Right lobe of liver (tissue), 6 donors: Measurements from ENCODE around the gene RAD51C. TPM values are rescaled to one million over a fixed set of nuclear protein-coding genes. Genes with fewer than 3 reads are reported as not detected.

Source experiments
- ATAC-seq, 4 donors: fragments of 200-7000 bp; cut with Tn5 transposase; one replicate each; pipeline ENCODE4 v1.9.1; 2020; ENCODE audit warnings: mild to moderate bottlenecking in 4 of 4, moderate library complexity in 4 of 4
- DNase-seq, 3 donors: peaks; one replicate each; pipeline ENCODE4 v3.0.0-alpha.2; 2020
- H3K27ac ChIP-seq, 3 donors: fragments of 200-600 bp; one replicate each; pipeline ENCODE4 v1.8.0; 2022
- H3K27me3 ChIP-seq, 2 donors: fragments of 200-600 bp; one replicate each; pipeline ENCODE4 v1.8.0; 2022
- H3K36me3 ChIP-seq, 4 donors: fragments of 200-600 bp; sonication (generic) in 1 of 4; one replicate each; pipeline versions ENCODE4 v1.5.1 to v1.8.0; 2017 to 2022; ENCODE audit warnings: control low read depth in 1 of 4
- H3K4me1 ChIP-seq, 4 donors: fragments of 200-600 bp; sonication (generic) in 1 of 4; one replicate each; pipeline versions ENCODE4 v1.5.1 to v1.8.0; 2017 to 2022; ENCODE audit warnings: control low read depth in 1 of 4
- H3K4me3 ChIP-seq, 3 donors: fragments of 200-600 bp; one replicate each; pipeline ENCODE4 v1.8.0; 2022
- H3K9me3 ChIP-seq, 4 donors: fragments of 200-600 bp; sonication (generic) in 1 of 4; one replicate each; pipeline versions ENCODE4 v1.5.1 to v1.8.0; 2017 to 2022; ENCODE audit warnings: control low read depth in 1 of 4
- POLR2A ChIP-seq: fragments of 450-650 bp; IDR thresholded peaks from one replicate; pipeline ENCODE4 v1.6.1; 2017; ENCODE audit warnings: antibody characterized with exemption, mild to moderate bottlenecking
- WGBS: methylation state at CpG from one replicate; pipeline ENCODE4 v1.1.6; 2018; ENCODE audit warnings: low coverage, low lambda C conversion rate; ENCODE audit not compliant: insufficient coverage; ENCODE audit errors: missing lambda C conversion rate; 5-methylcytosine and 5-hydroxymethylcytosine counted together
- intact Hi-C, 2 donors: fragments of 100-400 bp; cut with DNase I; formaldehyde crosslinking; loops; one replicate each; pipeline versions ENCODE4 v1.11.2 to v1.14.1; 2022
- small RNA-seq, 2 experiments: library from RNA; depleted of rRNA; stranded (forward); fragments of <200 nt; gene quantifications; one replicate each; pipeline ENCODE3, GENCODE V24; 2016
- total RNA-seq, 6 experiments: library from RNA; depleted of rRNA in 2 of 6; stranded (reverse); fragments of >200 nt in 2 of 6; fragmentation: NEBNext Ultra II Directional in 3 of 6; extraction: Animal tissue kit (Norgen Biotek cat#: 25700) in 3 of 6; gene quantifications; one replicate each; pipeline versions ENCODE4 v1.1.0 to v1.2.4, GENCODE V29; 2016 to 2023
- TF ChIP-seq, protein P1 (sequence below), 4 donors: fragments of 200-600 bp in 3 of 4; fragments of 450-650 bp in 1 of 4; IDR thresholded peaks; one replicate each; pipeline versions ENCODE4 v1.5.1 to v1.8.0; 2016 to 2022; ENCODE audit warnings: antibody characterized with exemption in 4 of 4, mild to moderate bottlenecking in 2 of 4
- donor health status: DM: no; HTN: yes; CAD: no.
- donor health status: DM: no; HTN: no; CAD: no.
- donor health status: DM: no; HTN: no; CAD: no.
- donor health status: DM: no; HTN: yes; CAD: no.
- donor health status: DM: no; HTN: yes; CAD: no.

RAD51C gene
- total RNA-seq, 6 experiments from 2014 or later, result 6.5 to 22.2 (median 7.9) TPM

DNA sequence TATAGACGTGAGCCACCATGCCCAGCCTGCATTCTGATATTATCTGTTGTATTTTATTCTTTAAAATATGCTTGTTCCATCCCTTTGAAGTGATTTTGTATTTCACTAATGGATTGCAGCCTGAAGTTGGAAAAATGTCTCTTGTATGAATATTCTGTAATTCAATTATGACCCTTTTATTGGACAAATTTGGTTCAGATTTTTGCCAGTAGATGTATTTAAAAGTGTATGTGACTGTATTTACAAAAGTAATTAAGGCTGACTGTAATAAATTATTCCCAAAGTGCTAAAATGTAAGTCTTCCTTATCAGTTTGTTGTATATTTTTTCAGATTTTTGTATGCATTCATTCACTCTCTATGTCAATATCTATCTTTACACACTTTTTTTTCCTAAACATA is 87.0 kb downstream of the RAD51C start:
- DNase-seq (no peak), ATAC-seq (no peak)
- Histone ChIP-seq H3K27me3 (no peaks in the 10 kb centered on the region), H3K27ac (no peak overlapping the region), H3K4me3 (no peak overlapping the region), H3K36me3 (no peaks in the 10 kb centered on the region), H3K9me3 (no peaks in the 10 kb centered on the region), H3K4me1 (no peaks in the 10 kb centered on the region)
- 40% methylated on average over 1 of the region's 1 CpG for WGBS
- intact Hi-C loops, result no loop called here
- TF ChIP-seq POLR2A, result no peak
- TF ChIP-seq, protein P1, sequence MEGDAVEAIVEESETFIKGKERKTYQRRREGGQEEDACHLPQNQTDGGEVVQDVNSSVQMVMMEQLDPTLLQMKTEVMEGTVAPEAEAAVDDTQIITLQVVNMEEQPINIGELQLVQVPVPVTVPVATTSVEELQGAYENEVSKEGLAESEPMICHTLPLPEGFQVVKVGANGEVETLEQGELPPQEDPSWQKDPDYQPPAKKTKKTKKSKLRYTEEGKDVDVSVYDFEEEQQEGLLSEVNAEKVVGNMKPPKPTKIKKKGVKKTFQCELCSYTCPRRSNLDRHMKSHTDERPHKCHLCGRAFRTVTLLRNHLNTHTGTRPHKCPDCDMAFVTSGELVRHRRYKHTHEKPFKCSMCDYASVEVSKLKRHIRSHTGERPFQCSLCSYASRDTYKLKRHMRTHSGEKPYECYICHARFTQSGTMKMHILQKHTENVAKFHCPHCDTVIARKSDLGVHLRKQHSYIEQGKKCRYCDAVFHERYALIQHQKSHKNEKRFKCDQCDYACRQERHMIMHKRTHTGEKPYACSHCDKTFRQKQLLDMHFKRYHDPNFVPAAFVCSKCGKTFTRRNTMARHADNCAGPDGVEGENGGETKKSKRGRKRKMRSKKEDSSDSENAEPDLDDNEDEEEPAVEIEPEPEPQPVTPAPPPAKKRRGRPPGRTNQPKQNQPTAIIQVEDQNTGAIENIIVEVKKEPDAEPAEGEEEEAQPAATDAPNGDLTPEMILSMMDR (IDR thresholded peaks at IDR 0.05), result no peak

DNA sequence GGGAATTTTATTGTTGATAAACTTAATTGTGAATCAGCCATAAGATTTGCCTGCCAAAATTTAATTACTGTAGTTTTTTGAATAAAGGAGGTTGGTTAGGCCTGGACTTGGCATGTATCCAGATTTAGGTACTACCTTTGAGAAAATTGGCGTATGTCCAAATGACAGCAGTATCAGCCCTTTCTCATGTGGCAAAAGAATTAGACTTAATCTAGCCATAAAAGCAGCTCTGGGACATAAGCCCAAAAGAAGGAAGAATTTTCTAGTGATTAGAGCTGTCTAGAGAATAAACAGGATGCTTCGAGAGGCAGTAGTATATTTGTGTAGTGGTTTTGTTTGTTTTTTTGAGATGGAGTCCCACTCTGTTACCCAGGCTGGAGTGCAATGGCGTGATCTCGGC is 91.0 kb downstream of the RAD51C start:
- no peak for DNase-seq
- intact Hi-C loops, result no loop called here
- ATAC-seq, result no peak
- no peaks in the 10 kb centered on the region for H3K9me3 ChIP-seq
- H3K4me3 ChIP-seq, result no peak overlapping the region
- H3K36me3 ChIP-seq, result no peaks in the 10 kb centered on the region
- TF ChIP-seq, protein P1 (IDR thresholded peaks at IDR 0.05), result no peak
- no peak for TF ChIP-seq POLR2A
- no peaks in the 10 kb centered on the region for H3K4me1 ChIP-seq
- WGBS, result 70% methylated on average over 4 of the region's 4 CpGs
- no peak overlapping the region for H3K27ac ChIP-seq
- no peaks in the 10 kb centered on the region for H3K27me3 ChIP-seq

DNA sequence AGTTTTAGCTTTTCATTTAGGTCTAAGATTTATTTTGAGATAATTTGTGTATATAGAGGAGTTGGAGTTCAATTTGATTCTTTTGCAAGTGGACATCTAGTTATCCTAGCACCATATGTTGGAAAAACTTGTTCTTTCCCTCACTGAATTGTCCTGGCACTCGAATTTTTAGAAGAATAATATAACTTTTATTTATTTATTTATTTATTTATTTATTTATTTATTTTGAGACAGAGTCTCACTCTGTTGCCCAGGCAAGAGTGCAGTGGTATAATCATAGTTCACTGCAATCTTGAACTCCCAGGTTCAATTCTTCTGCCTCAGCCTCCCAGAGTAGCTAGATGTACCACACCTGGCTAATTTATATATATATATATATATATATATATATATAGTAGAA is 92.7 kb downstream of the RAD51C start:
- Histone ChIP-seq H3K36me3 (no peaks in the 10 kb centered on the region), H3K9me3 (no peaks in the 10 kb centered on the region), H3K27ac (no peak overlapping the region), H3K4me1 (no peaks in the 10 kb centered on the region), H3K27me3 (no peaks in the 10 kb centered on the region), H3K4me3 (no peak overlapping the region)
- DNase-seq (no peak), ATAC-seq (no peak)
- 43% methylated on average over 1 of the region's 1 CpG for WGBS
- TF ChIP-seq, protein P1 (IDR thresholded peaks at IDR 0.05), result no peak
- TF ChIP-seq POLR2A, result no peak
- intact Hi-C loops, result no loop called here

Small RNA genes within 50 kb of the gene (small RNA-seq; reads per million reads assigned to genes)
- gene AC011195.1 (0 reads per million in 2 experiments), gene AC025521.1 (0 reads per million in 2 experiments), gene RF00017 (0 reads per million in 2 experiments), gene RNU1-108P (0 reads per million in 2 experiments), gene RNU1-52P (0 reads per million in 2 experiments), gene RNU1-85P (0 reads per million in 2 experiments)

Other genes starting within 250 kb of the RAD51C start
- under 1 TPM in 5 of 6 experiments, not detected in 1; 0.06 to 0.18 (median 0.10) TPM for gene HSF5, start 204.2 kb upstream of the RAD51C start, total RNA-seq
- 100 to 1,000 TPM in 1 of 6 experiments, 10 to 100 TPM in 5; 46.4 to 101 (median 59.7) TPM for gene MTMR4, start 178.0 kb upstream of the RAD51C start, total RNA-seq
- gene TEX14, start 557 bp upstream of the RAD51C start, total RNA-seq, result under 1 TPM in 3 of 6 experiments, not detected in 3; 0.04 to 0.12 (median 0.09) TPM
- 1 to 10 TPM in 3 of 6 experiments, under 1 TPM in 3; 0.61 to 1.3 (median 0.97) TPM for gene PPM1E, start 63.3 kb downstream of the RAD51C start, total RNA-seq